HG03196 (cell line): Measurements from ENCODE around the gene PFKP.

Experiments
- ATAC-seq: cut with Tn5 transposase; IDR thresholded peaks from one replicate; pipeline ENCODE4 v1.9.1; 2021; ENCODE audit not compliant: unreplicated experiment

Gene PFKP

DNA sequence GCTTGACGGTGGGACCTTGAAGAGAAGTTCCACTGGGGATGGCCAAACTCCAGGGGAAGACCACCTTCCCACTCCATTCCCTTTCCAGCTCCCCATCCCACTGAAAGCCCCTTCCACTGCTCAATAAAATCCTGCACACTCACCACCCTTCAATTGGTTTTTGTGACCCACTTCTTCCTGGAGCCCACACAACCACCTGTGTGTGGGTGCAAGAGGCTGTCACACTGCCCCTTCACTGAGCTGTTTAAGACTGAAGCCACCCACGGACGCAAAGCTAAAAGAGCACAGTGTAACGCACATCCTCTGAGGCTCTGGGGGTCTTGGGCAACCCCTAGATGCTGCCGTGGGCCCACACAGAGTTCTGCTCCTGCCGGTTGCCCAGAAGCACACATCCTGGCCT, 118.0 kb downstream of the PFKP start:
- ATAC-seq: no peak

DNA sequence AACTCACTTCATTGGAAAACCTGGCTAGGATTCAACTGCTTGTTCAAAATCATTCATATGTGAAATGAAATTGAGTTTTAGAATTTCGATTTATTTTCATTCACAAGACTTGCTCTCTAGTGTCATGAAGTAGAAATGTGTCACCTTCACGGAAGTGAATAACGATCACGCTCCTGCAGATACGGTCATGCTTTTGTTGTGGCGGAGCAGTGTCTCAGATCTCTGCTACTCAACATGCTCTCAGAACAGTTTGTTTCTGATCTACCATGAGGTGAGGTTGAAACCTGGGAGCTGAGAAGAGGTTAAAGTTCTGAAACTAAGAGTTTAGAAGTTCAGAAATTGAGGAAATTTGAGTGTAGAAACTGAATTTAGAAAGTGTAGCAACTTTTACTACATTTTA, 119.0 kb downstream of the PFKP start:
- no peak for ATAC-seq
